Epithelial cell of prostate (primary cell): Measurements from ENCODE around the gene LRPPRC.

Experiments
- DNase-seq: peaks from one replicate; pipeline ENCODE4 v3.0.0-alpha.2; 2011; ENCODE audit warnings: low read depth, low spot score
- H3K27ac ChIP-seq: fragments of 450-650 bp; 2 replicates; pipeline ENCODE4 v1.5.1; 2017; ENCODE audit warnings: mild to moderate bottlenecking

Gene LRPPRC

GRCh38 chr2:43984533-43984932, 11.3 kb downstream of the LRPPRC start:
- DNase-seq, result no peak

GRCh38 chr2:43980902-43981301, 14.9 kb downstream of the LRPPRC start:
- no peak overlapping the region for H3K27ac ChIP-seq
- DNase-seq, result no peak

More at GRCh38 chr2:43984533-43984932, 11.3 kb downstream of the LRPPRC start:
- peak overlapping the region; percentile 32 for H3K27ac ChIP-seq

- H3K27ac ChIP-seq, result no peak overlapping the region
- no peak for DNase-seq
Measured at GRCh38 chr2:43977677-43978375, 18.0 kb downstream of the LRPPRC start.

GRCh38 chr2:43960921-43961320, 34.9 kb downstream of the LRPPRC start:
- no peak for DNase-seq
- H3K27ac ChIP-seq, result no peak overlapping the region

- H3K27ac ChIP-seq, result no peak overlapping the region
- no peak for DNase-seq
Measured at GRCh38 chr2:43958397-43959275, 37.2 kb downstream of the LRPPRC start.

GRCh38 chr2:43950383-43951008, 45.3 kb downstream of the LRPPRC start:
- DNase-seq, result no peak
- H3K27ac ChIP-seq, result no peak overlapping the region

- H3K27ac ChIP-seq, result no peak overlapping the region
- no peak for DNase-seq
Measured at GRCh38 chr2:43948370-43948769, 47.4 kb downstream of the LRPPRC start.

GRCh38 chr2:43946685-43947084, 49.1 kb downstream of the LRPPRC start:
- no peak overlapping the region for H3K27ac ChIP-seq
- no peak for DNase-seq

- no peak for DNase-seq
Measured at GRCh38 chr2:43945439-43945838, 50.4 kb downstream of the LRPPRC start.

GRCh38 chr2:43944915-43945314, 50.9 kb downstream of the LRPPRC start:
- no peak for DNase-seq
- no peak overlapping the region for H3K27ac ChIP-seq

More at GRCh38 chr2:43945439-43945838, 50.4 kb downstream of the LRPPRC start:
- no peak overlapping the region for H3K27ac ChIP-seq

GRCh38 chr2:43943809-43944452, 51.9 kb downstream of the LRPPRC start:
- H3K27ac ChIP-seq, result no peak overlapping the region
- DNase-seq, result no peak

- DNase-seq, result no peak
- H3K27ac ChIP-seq, result no peak overlapping the region
Measured at GRCh38 chr2:43943323-43943722, 52.5 kb downstream of the LRPPRC start.

- H3K27ac ChIP-seq, result no peak overlapping the region
Measured at GRCh38 chr2:43942881-43943280, 52.9 kb downstream of the LRPPRC start.

GRCh38 chr2:43941966-43942365, 53.8 kb downstream of the LRPPRC start:
- H3K27ac ChIP-seq, result no peak overlapping the region
- no peak for DNase-seq

More at GRCh38 chr2:43942881-43943280, 52.9 kb downstream of the LRPPRC start:
- DNase-seq, result no peak

- DNase-seq, result no peak
- no peak overlapping the region for H3K27ac ChIP-seq
Measured at GRCh38 chr2:43941359-43941758, 54.4 kb downstream of the LRPPRC start.

- no peak overlapping the region for H3K27ac ChIP-seq
Measured at GRCh38 chr2:43939695-43940256, 56.0 kb downstream of the LRPPRC start.

GRCh38 chr2:43937269-43937820, 58.4 kb downstream of the LRPPRC start:
- DNase-seq, result no peak
- no peak overlapping the region for H3K27ac ChIP-seq

More at GRCh38 chr2:43939695-43940256, 56.0 kb downstream of the LRPPRC start:
- no peak for DNase-seq

GRCh38 chr2:43934567-43934966, 61.2 kb downstream of the LRPPRC start:
- H3K27ac ChIP-seq, result no peak overlapping the region
- DNase-seq, result peak; percentile 5

- no peak for DNase-seq
- no peak overlapping the region for H3K27ac ChIP-seq
Measured at GRCh38 chr2:43931293-43931692, 64.5 kb downstream of the LRPPRC start.

- DNase-seq, result no peak
- H3K27ac ChIP-seq, result no peak overlapping the region
Measured at GRCh38 chr2:43927442-43927841, 68.3 kb downstream of the LRPPRC start.
